GM21619 (cell line): Measurements from ENCODE around the gene POU2F1.
"Not testable (repeated sequence)": the region's sequence is repeated elsewhere in the genome, so short reads cannot be mapped to it uniquely, and the experiment has no call there.

Source experiments
- ATAC-seq: cut with Tn5 transposase; IDR thresholded peaks from one replicate; pipeline ENCODE4 v1.9.1; 2021; ENCODE audit not compliant: unreplicated experiment

Gene POU2F1

GRCh38 chr1:167229719-167230385 lies 9.2 kb downstream of the POU2F1 start:
- no peak for ATAC-seq

GRCh38 chr1:167230437-167230836 lies 9.8 kb downstream of the POU2F1 start:
- no peak for ATAC-seq

GRCh38 chr1:167231873-167232450 lies 11.3 kb downstream of the POU2F1 start:
- ATAC-seq, result no peak

DNA sequence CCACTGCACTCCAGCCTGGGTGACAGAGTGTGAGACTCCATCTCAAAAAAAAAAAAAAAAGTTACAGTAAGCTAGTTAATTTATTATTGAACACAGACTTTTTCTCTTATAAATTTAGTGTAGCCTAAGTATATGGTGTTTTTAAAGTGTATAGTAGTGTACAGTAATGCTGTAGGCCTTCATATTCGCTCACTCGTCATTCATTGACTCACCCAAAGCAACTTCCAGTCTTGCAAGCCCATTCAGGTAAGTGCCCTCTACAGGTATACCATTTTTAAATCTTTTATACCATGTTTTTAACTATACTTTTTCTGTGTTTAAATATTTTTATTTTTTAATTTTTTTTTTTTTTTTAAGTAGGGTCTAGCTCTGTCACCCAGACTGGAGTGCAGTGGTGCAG lies 12.1 kb downstream of the POU2F1 start:
- no peak for ATAC-seq

DNA sequence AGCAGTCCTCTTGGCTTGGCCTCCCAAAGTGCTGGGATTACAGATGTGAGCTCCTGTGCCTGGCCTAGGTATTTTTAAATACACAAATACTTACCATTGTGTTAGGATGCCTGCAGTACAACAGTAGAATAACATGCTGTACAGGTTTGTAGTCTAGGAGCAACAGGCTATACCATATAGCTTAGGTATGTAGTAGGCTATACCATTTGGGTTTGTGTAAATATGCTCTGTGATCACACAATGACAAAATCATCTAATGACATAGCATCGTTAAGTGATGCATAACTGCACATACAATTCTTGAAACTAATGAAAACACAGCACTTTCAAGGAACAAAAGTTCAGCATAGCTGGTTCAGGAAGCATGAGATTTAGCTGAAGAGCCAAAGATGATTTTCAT lies 12.7 kb downstream of the POU2F1 start:
- ATAC-seq, result no peak

DNA sequence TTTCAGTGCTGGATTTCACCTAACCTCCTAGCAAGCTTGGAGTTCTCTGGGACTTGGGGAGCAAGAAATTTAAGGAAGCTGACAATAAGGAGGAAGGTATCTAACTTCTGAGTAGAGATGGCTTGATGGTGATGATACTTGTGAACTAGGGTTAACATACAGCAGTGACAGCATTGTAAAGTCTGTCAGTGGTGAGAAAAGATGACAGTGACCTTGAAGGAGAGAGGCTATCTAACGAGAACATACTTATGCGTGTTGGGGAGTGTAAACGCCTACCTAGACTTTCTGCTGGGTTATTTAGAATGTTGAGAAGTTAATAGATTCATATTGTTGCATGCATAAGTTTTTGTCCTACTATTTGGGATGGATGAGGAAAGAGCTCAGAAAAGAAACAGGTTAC lies 16.3 kb downstream of the POU2F1 start:
- no peak for ATAC-seq

DNA sequence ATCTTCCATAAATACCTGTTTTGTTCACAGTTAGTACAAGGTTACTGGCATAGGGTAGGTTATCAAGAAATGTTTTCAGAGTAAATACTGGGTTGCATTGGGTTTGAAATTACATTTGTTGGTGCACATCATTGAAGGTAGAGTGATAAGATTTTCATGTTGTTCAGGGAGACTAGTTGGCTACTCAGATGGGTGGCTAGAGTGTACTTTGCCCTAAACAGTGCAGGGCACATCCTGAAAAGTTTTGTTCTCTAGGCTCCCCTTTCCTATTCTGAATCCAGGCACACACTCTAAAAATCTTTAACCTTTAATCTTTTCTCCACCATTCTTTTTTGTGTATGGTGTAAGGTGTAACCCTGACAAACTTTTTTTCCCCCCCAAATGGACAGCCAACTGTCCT lies 18.0 kb downstream of the POU2F1 start:
- ATAC-seq, result no peak

- no peak for ATAC-seq
These were observed 18.6 kb downstream of the POU2F1 start for GRCh38 chr1:167239257-167239656.

DNA sequence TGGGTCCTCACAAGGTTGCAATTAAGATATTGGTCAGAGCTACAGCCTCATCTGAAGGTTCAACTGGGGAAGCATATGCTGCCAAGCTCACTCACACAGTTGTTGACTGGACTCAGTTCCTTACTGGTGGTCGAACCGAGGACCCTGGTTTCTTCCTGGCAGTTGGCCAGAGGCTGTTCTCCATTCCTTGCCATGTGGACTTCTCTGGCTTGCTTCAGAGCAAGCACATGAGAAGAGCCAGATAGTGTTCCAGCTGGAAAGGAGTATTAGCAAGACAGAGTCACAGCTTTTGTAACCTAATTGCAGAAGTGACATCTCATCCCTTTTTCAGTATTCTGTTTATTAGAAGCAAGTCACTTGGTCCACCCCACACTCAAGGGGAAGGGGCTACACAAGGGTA lies 23.6 kb downstream of the POU2F1 start:
- ATAC-seq, result no peak

GRCh38 chr1:167245168-167245567 lies 24.5 kb downstream of the POU2F1 start:
- not testable (repeated sequence) for ATAC-seq

DNA sequence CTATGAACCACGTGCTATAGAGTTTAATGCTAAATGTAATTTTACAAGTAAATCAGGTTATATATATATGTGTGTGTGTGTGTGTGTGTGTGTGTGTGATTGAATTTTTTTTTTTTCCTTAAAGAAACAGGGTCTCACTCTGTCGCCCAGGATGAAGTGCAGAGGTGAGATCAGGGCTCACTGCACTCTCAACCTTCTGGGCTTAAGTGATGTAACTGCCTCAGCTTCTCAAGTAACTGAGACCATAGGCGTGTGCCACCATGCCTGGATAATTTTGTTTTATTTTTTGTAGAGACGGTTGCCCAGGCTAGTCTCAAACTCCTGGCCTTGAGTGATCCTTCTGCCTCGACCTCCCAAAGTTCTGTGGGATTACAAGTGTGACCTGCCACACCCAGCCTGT lies 26.3 kb downstream of the POU2F1 start:
- no peak for ATAC-seq

- no peak for ATAC-seq
These were observed 27.1 kb downstream of the POU2F1 start for GRCh38 chr1:167247754-167248153.

DNA sequence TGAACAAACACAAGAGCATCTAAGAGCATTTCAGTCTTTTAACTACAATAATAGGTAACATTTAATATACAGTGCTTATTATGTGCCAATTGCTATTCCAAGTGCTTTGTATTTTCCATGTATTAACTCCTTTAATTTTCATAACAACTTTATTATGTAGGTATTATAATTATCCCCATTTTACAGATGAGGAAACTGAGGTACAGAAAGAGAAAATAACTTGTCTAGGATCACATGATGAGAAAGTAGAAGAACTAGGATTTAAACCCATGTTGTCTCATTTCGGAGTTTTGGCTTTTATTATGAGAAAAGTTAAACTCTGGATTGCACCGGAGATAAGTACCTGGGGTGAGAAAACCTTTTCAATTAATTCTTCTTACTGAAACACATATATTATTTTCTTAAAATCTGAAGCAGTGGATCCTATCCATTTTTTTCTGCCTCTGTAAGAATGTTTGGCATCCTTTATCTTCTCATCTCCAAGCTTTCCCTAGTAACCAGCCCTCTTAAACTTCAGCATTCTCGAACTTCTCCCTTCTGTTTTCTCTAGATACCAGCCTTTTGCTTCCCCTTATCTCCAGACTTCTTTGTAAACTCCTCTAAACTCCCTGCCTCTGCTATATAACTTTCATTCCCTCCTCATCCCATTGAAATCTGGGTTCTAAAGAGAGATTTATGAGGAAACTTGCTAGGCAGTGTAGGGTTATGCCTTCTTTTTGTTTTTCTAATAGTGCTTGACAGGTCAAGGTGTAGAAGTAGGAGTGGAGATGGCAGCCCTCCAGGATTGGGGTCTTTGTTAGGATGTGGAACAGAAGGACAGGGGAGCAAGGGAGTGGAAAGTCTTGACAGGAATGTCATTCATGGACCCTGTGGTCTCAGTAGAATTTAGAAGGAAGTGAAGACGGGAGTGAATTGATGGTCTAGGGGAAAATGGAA lies 28.3 kb downstream of the POU2F1 start:
- ATAC-seq, result no peak

GRCh38 chr1:167249702-167250101 lies 29.0 kb downstream of the POU2F1 start:
- no peak for ATAC-seq

DNA sequence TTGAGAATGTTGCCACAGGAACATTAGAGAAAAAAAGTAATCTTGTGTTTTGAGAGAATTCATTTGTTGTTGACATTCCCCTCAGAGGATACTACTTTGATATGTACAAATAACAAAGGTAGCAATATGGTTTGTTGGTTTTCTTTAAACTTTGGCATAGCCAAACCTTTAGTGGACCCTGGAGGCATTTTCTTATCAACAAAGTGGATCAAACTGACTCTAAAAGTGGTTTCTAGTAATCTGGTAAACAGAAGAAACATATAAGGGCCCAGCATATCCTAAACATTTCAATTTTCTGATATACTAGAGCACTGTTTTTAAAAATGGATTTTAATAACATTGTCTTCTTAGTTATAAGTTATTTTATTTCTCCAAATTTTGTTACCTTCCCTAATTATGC lies 29.8 kb downstream of the POU2F1 start:
- no peak for ATAC-seq

DNA sequence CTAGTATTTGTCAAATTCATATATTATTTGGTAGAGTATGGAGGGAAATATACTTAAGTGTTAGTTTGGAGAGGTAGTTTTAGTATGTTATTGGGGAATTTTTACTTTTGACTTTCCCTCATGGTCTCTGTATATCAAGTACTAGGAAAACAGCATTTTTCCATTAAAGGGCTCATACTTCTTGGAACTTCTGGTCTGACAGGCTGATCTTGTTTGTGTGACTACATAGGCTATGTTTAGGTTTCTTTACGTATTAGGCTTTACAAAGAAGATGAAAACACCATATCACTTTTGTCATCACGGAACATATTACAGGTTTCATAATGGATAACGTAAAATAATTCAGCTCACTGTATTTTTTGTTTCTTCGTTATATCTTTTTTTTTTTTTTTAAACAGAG lies 30.8 kb downstream of the POU2F1 start:
- no peak for ATAC-seq

DNA sequence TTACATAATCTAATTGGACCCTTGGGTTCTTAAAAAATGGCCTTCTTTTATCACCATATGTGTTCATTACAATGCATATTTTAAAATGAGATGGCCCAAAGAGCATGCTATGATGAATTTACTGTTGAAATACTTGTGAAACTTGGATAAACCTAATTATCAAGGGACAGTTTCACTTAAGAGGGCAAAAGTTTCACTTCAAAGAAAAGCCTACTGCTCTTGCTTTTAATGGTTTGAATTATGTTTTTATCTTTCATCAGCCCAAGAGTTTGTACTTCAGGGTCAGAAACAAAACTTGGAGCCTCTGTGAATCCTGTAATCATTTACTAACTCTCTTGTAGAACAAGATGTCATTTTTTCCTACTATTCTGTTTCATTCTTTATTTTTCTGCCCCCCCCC lies 32.3 kb downstream of the POU2F1 start:
- no peak for ATAC-seq

GRCh38 chr1:167258858-167259257 lies 38.2 kb downstream of the POU2F1 start:
- ATAC-seq, result no peak

GRCh38 chr1:167262836-167263235 lies 42.1 kb downstream of the POU2F1 start:
- ATAC-seq, result no peak

DNA sequence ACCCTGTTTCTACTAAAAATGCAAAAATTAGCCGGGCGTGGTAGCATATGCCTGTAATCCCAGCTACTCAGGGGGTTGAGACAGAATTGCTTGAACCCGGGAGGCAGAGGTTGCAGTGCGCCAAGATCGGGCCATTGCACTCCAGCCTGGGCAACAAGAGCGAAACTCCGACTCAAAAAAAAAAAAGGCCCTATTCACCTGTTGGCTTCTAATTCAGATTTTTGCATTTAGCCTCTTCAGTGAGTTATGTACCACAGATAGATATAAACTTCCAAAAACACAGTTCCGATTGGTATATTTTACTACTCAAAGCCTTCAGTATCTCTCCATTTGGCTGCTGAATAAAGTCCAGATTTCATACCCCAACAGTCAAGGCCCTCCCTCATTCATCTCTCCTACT lies 42.7 kb downstream of the POU2F1 start:
- no peak for ATAC-seq

- no peak for ATAC-seq
These were observed 43.3 kb downstream of the POU2F1 start for GRCh38 chr1:167263819-167264464.

GRCh38 chr1:167266965-167267364 lies 46.3 kb downstream of the POU2F1 start:
- ATAC-seq, result no peak
